Naive thymus-derived CD4-positive, alpha-beta T cell (primary cell): ENCODE data around the gene SPAG17. TPM values are rescaled to one million over a fixed set of nuclear protein-coding genes. Genes with fewer than 3 reads are reported as not detected.

ENCODE experiments used
- ATAC-seq: fragments of 150-1000 bp; cut with Tn5 transposase; 2 replicates; pipeline ENCODE4 v1.10.0; 2021; ENCODE audit warnings: mild to moderate bottlenecking, moderate library complexity
- CTCF ChIA-PET: fragments of 350-600 bp; sonication (Branson Sonifier 250); formaldehyde crosslinking; loops from one replicate; lab custom pipeline; 2021; ENCODE audit warnings: antibody characterized with exemption; lab: Charles Lee
- POLR2A ChIA-PET: fragments of 350-600 bp; sonication (Branson Sonifier 250); formaldehyde crosslinking; loops from one replicate; lab custom pipeline; 2021; ENCODE audit warnings: antibody characterized with exemption, inconsistent platforms; lab: Charles Lee
- DNase-seq, 9 donors: peaks; one replicate each; pipeline versions ENCODE4 v3.0.0 to v3.0.0-alpha.2; 2020 to 2022; ENCODE audit warnings: mixed read lengths in 1 of 9
- H3K27ac ChIP-seq: one replicate; pipeline ENCODE4 v1.7.0; 2013; ENCODE audit warnings: mild to moderate bottlenecking, low read depth, low read length, moderate library complexity
- H3K27me3 ChIP-seq, 2 donors: one replicate each; pipeline ENCODE4 v1.7.0; 2013; ENCODE audit warnings: low read length in 2 of 2, mild to moderate bottlenecking in 2 of 2, moderate library complexity in 2 of 2; ENCODE audit not compliant: control insufficient read depth in 2 of 2, insufficient read depth in 2 of 2
- H3K36me3 ChIP-seq, 3 experiments: 1 replicate in 2 of 3; 2 replicates in 1 of 3; pipeline ENCODE4 v1.7.0; 2013; ENCODE audit warnings: low read length in 3 of 3, mild to moderate bottlenecking in 3 of 3, moderate library complexity in 1 of 3; ENCODE audit not compliant: insufficient read depth in 3 of 3, control insufficient read depth in 2 of 3
- H3K4me1 ChIP-seq, 2 donors: one replicate each; pipeline ENCODE4 v1.7.0; 2013; ENCODE audit warnings: low read length in 2 of 2, mild to moderate bottlenecking in 2 of 2, moderate library complexity in 1 of 2; ENCODE audit not compliant: control insufficient read depth in 2 of 2, insufficient read depth in 2 of 2
- H3K4me3 ChIP-seq: 2 replicates; pipeline ENCODE4 v1.7.0; 2013; ENCODE audit warnings: mild to moderate bottlenecking, low read length
- H3K9me3 ChIP-seq, 3 experiments: 1 replicate in 2 of 3; 2 replicates in 1 of 3; pipeline ENCODE4 v1.7.0; 2013; ENCODE audit warnings: low read length in 3 of 3; ENCODE audit not compliant: control insufficient read depth in 2 of 3
- H3K27ac Mint-ChIP-seq, 9 donors: one replicate each; pipeline ENCODE4 v1.8.0; 2020 to 2022; ENCODE audit warnings: mixed read lengths in 9 of 9, mild to moderate bottlenecking in 8 of 9, moderate library complexity in 5 of 9, inconsistent platforms in 2 of 9
- H3K27me3 Mint-ChIP-seq, 5 donors: one replicate each; pipeline ENCODE4 v1.8.0; 2021 to 2022; ENCODE audit warnings: mixed read lengths in 5 of 5, mild to moderate bottlenecking in 1 of 5
- H3K36me3 Mint-ChIP-seq, 5 donors: one replicate each; pipeline ENCODE4 v1.8.0; 2020 to 2022; ENCODE audit warnings: mixed read lengths in 5 of 5, mild to moderate bottlenecking in 3 of 5, inconsistent platforms in 1 of 5
- H3K4me1 Mint-ChIP-seq, 7 donors: one replicate each; pipeline ENCODE4 v1.8.0; 2020 to 2022; ENCODE audit warnings: mixed read lengths in 7 of 7, mild to moderate bottlenecking in 3 of 7, inconsistent platforms in 1 of 7
- H3K4me3 Mint-ChIP-seq, 10 donors: one replicate each; pipeline ENCODE4 v1.8.0; 2020 to 2022; ENCODE audit warnings: mild to moderate bottlenecking in 10 of 10, mixed read lengths in 10 of 10, moderate library complexity in 6 of 10, inconsistent platforms in 2 of 10
- H3K9me3 Mint-ChIP-seq, 11 donors: one replicate each; pipeline ENCODE4 v1.8.0; 2020 to 2022; ENCODE audit warnings: mixed read lengths in 11 of 11, mild to moderate bottlenecking in 4 of 11, inconsistent platforms in 1 of 11, moderate library complexity in 1 of 11
- intact Hi-C, 2 donors: fragments of 100-400 bp; cut with micrococcal nuclease; formaldehyde crosslinking; loops; one replicate each; pipeline ENCODE4 v1.15.1; 2023
- polyA plus RNA-seq, 2 donors: library from polyadenylated mRNA; unstranded; fragments of 300-500 nt; fragmentation: Illumina TruSeq; gene quantifications; one replicate each; pipeline ENCODE4 v1.2.3, GENCODE V29; 2021
- total RNA-seq, 6 experiments: library from RNA in 5 of 6; stranded (reverse) in 5 of 6; gene quantifications; 1 replicate in 5 of 6; 2 replicates in 1 of 6; pipeline ENCODE4 v1.2.3 and lab custom pipeline; 2021 to 2026

Gene SPAG17
- total and polyA plus RNA-seq, 7 experiments from 2014 or later: not detected

- no peak overlapping the region for H3K27ac ChIP-seq
- Mint-ChIP-seq H3K4me1 (peaks cover 4 to 10% (median 7%) of the 10 kb centered on the region in 7 donors), H3K27ac (no peak overlapping the region), H3K9me3 (peaks cover 2 to 20% (median 9%) of the 10 kb centered on the region in 11 donors), H3K4me3 (no peak overlapping the region), H3K36me3 (peaks cover 0 to 12% (median 0%) of the 10 kb centered on the region in 5 donors), H3K27me3 (peaks cover 4 to 25% (median 21%) of the 10 kb centered on the region in 5 donors)
- CTCF ChIA-PET: no interaction called here
- no peaks in the 10 kb centered on the region for H3K36me3 ChIP-seq
- ATAC-seq (no peak), DNase-seq (no peak)
- POLR2A ChIA-PET: no interaction called here
- H3K9me3 ChIP-seq: no peaks in the 10 kb centered on the region
- H3K4me1 ChIP-seq: no peaks in the 10 kb centered on the region
- intact Hi-C loops: no loop called here
- no peak overlapping the region for H3K4me3 ChIP-seq
- no peaks in the 10 kb centered on the region for H3K27me3 ChIP-seq
Observed at GRCh38 chr1:118183586-118183985, 1.4 kb downstream of the SPAG17 start.

- H3K36me3 Mint-ChIP-seq: peaks cover 0 to 4% (median 0%) of the 10 kb centered on the region in 5 donors
- no peaks in the 10 kb centered on the region for H3K27me3 ChIP-seq
- no peak overlapping the region for H3K4me3 Mint-ChIP-seq
- peaks cover under 1 to 9% (median 5%) of the 10 kb centered on the region in 5 donors for H3K27me3 Mint-ChIP-seq
- H3K4me3 ChIP-seq: no peak overlapping the region
- intact Hi-C loops: no loop called here
- peaks cover 0 to 32% (median 11%) of the 10 kb centered on the region in 11 donors for H3K9me3 Mint-ChIP-seq
- ATAC-seq: no peak
- H3K9me3 ChIP-seq: peaks cover 0 to 6% (median 0%) of the 10 kb centered on the region in 3 experiments
- H3K4me1 ChIP-seq: no peaks in the 10 kb centered on the region
- H3K27ac Mint-ChIP-seq: no peak overlapping the region
- ChIA-PET POLR2A (no interaction called here), CTCF (no interaction called here)
- H3K27ac ChIP-seq: no peak overlapping the region
- no peak for DNase-seq
- H3K4me1 Mint-ChIP-seq: no peaks in the 10 kb centered on the region
- no peaks in the 10 kb centered on the region for H3K36me3 ChIP-seq
Observed at GRCh38 chr1:118177998-118178397, 7.0 kb downstream of the SPAG17 start.

GRCh38 chr1:118169016-118169415, 16.0 kb downstream of the SPAG17 start:
- Mint-ChIP-seq H3K4me3 (no peak overlapping the region), H3K27ac (no peak overlapping the region), H3K36me3 (no peaks in the 10 kb centered on the region), H3K4me1 (no peaks in the 10 kb centered on the region), H3K27me3 (peaks cover 0 to 11% (median 0%) of the 10 kb centered on the region in 5 donors), H3K9me3 (peaks cover 0 to 7% (median 1%) of the 10 kb centered on the region in 11 donors)
- Histone ChIP-seq H3K36me3 (no peaks in the 10 kb centered on the region), H3K27me3 (no peaks in the 10 kb centered on the region), H3K9me3 (peaks cover 0 to 6% (median 0%) of the 10 kb centered on the region in 3 experiments), H3K27ac (no peak overlapping the region), H3K4me1 (no peaks in the 10 kb centered on the region), H3K4me3 (no peak overlapping the region)
- DNase-seq (no peak), ATAC-seq (no peak)
- POLR2A ChIA-PET: no interaction called here
- intact Hi-C loops: no loop called here
- CTCF ChIA-PET: no interaction called here

GRCh38 chr1:118160806-118161205, 24.2 kb downstream of the SPAG17 start:
- H3K9me3 ChIP-seq: no peaks in the 10 kb centered on the region
- H3K27me3 ChIP-seq: no peaks in the 10 kb centered on the region
- ATAC-seq (no peak), DNase-seq (no peak)
- ChIA-PET POLR2A (no interaction called here), CTCF (no interaction called here)
- no peak overlapping the region for H3K4me3 Mint-ChIP-seq
- H3K27ac Mint-ChIP-seq: no peak overlapping the region
- H3K36me3 ChIP-seq: no peaks in the 10 kb centered on the region
- peaks cover 0 to 23% (median 11%) of the 10 kb centered on the region in 5 donors for H3K27me3 Mint-ChIP-seq
- peaks cover 0 to 9% (median 0%) of the 10 kb centered on the region in 11 donors for H3K9me3 Mint-ChIP-seq
- no peaks in the 10 kb centered on the region for H3K4me1 ChIP-seq
- intact Hi-C loops: no loop called here
- H3K36me3 Mint-ChIP-seq: no peaks in the 10 kb centered on the region
- H3K27ac ChIP-seq: no peak overlapping the region
- H3K4me1 Mint-ChIP-seq: no peaks in the 10 kb centered on the region
- H3K4me3 ChIP-seq: no peak overlapping the region

- no peak overlapping the region for H3K27ac Mint-ChIP-seq
- DNase-seq (no peak), ATAC-seq (no peak)
- H3K4me3 Mint-ChIP-seq: no peak overlapping the region
- no peaks in the 10 kb centered on the region for H3K4me1 Mint-ChIP-seq
- H3K9me3 ChIP-seq: no peaks in the 10 kb centered on the region
- intact Hi-C loops: loop anchor here in 1 of 2 donors (10.0 kb wide), 1 partner anchor 1515 kb away; no protein-coding TSS in a partner anchor
- no peaks in the 10 kb centered on the region for H3K36me3 ChIP-seq
- ChIA-PET POLR2A (no interaction called here), CTCF (no interaction called here)
- H3K4me1 ChIP-seq: no peaks in the 10 kb centered on the region
- H3K27ac ChIP-seq: no peak overlapping the region
- H3K9me3 Mint-ChIP-seq: peaks cover 0 to 9% (median 0%) of the 10 kb centered on the region in 11 donors
- H3K27me3 ChIP-seq: no peaks in the 10 kb centered on the region
- H3K4me3 ChIP-seq: no peak overlapping the region
- no peaks in the 10 kb centered on the region for H3K36me3 Mint-ChIP-seq
- H3K27me3 Mint-ChIP-seq: peaks cover 0 to 23% (median 11%) of the 10 kb centered on the region in 5 donors
Observed at GRCh38 chr1:118159569-118159968, 25.5 kb downstream of the SPAG17 start.

GRCh38 chr1:118158924-118159323, 26.1 kb downstream of the SPAG17 start:
- Mint-ChIP-seq H3K9me3 (peaks cover 0 to 9% (median 0%) of the 10 kb centered on the region in 11 donors), H3K27me3 (peaks cover 0 to 26% (median 11%) of the 10 kb centered on the region in 5 donors), H3K4me1 (no peaks in the 10 kb centered on the region), H3K36me3 (no peaks in the 10 kb centered on the region), H3K4me3 (no peak overlapping the region), H3K27ac (no peak overlapping the region)
- no peaks in the 10 kb centered on the region for H3K36me3 ChIP-seq
- no peak overlapping the region for H3K4me3 ChIP-seq
- no peaks in the 10 kb centered on the region for H3K9me3 ChIP-seq
- no peaks in the 10 kb centered on the region for H3K27me3 ChIP-seq
- no peak overlapping the region for H3K27ac ChIP-seq
- CTCF ChIA-PET: no interaction called here
- ATAC-seq (no peak), DNase-seq (no peak)
- POLR2A ChIA-PET: no interaction called here
- intact Hi-C loops: loop anchor here in 1 of 2 donors (10.0 kb wide), 1 partner anchor 1516 kb away; no protein-coding TSS in a partner anchor
- H3K4me1 ChIP-seq: no peaks in the 10 kb centered on the region

GRCh38 chr1:118157506-118157905, 27.5 kb downstream of the SPAG17 start:
- Histone ChIP-seq H3K36me3 (no peaks in the 10 kb centered on the region), H3K4me3 (no peak overlapping the region), H3K9me3 (no peaks in the 10 kb centered on the region), H3K27ac (no peak overlapping the region), H3K4me1 (no peaks in the 10 kb centered on the region), H3K27me3 (no peaks in the 10 kb centered on the region)
- CTCF ChIA-PET: no interaction called here
- Mint-ChIP-seq H3K4me3 (no peak overlapping the region), H3K4me1 (no peaks in the 10 kb centered on the region), H3K27ac (no peak overlapping the region), H3K9me3 (peaks cover 0 to 9% (median 0%) of the 10 kb centered on the region in 11 donors), H3K27me3 (peaks cover 0 to 26% (median 11%) of the 10 kb centered on the region in 5 donors), H3K36me3 (no peaks in the 10 kb centered on the region)
- intact Hi-C loops: loop anchor here in 1 of 2 donors (10.0 kb wide), 1 partner anchor 1517 kb away; no protein-coding TSS in a partner anchor
- no peak for ATAC-seq
- POLR2A ChIA-PET: no interaction called here
- DNase-seq: no peak
